GM19035 (cell line): ENCODE results near the gene FOXRED2.
"Not testable (repeated sequence)": the region's sequence is repeated elsewhere in the genome, so short reads cannot be mapped to it uniquely, and the experiment has no call there.

Experiments
- ATAC-seq: cut with Tn5 transposase; IDR thresholded peaks from one replicate; pipeline ENCODE4 v1.9.1; 2021; ENCODE audit not compliant: unreplicated experiment

The FOXRED2 gene

GRCh38 chr22:36452250-36452977 lies 54.4 kb downstream of the FOXRED2 start:
- no peak for ATAC-seq

- ATAC-seq: not testable (repeated sequence)
Measured at GRCh38 chr22:36450923-36451322, 55.9 kb downstream of the FOXRED2 start.

GRCh38 chr22:36449596-36450175 lies 57.2 kb downstream of the FOXRED2 start:
- ATAC-seq: no peak

GRCh38 chr22:36447632-36448031 lies 59.2 kb downstream of the FOXRED2 start:
- ATAC-seq: no peak

- ATAC-seq: no peak
Measured at GRCh38 chr22:36445158-36445668, 61.6 kb downstream of the FOXRED2 start.

GRCh38 chr22:36443198-36443770 lies 63.6 kb downstream of the FOXRED2 start:
- ATAC-seq: no peak

- no peak for ATAC-seq
Measured at GRCh38 chr22:36442506-36443197, 64.2 kb downstream of the FOXRED2 start.

GRCh38 chr22:36440429-36441002 lies 66.3 kb downstream of the FOXRED2 start:
- ATAC-seq: no peak

GRCh38 chr22:36439481-36440271 lies 67.2 kb downstream of the FOXRED2 start:
- no peak for ATAC-seq
